ENCODE data around the gene MCU. TPM values are rescaled to one million over a fixed set of nuclear protein-coding genes. Genes with fewer than 3 reads are reported as not detected.
"Not testable (repeated sequence)": the region's sequence is repeated elsewhere in the genome, so short reads cannot be mapped to it uniquely, and the experiment has no call there.

MCU gene
- total RNA-seq: 108 TPM

GRCh38 chr10:72691863-72692743 lies at the start of gene MCU:
TSS of gene MCU (plus strand) at chr10:72692143. CDS start at chr10:72692152, 9 bp downstream.
- peak; percentile 98 for DNase-seq

- no peak for DNase-seq
These were observed 49.6 kb upstream of the MCU start for GRCh38 chr10:72642318-72642717.

- no peak for DNase-seq
These were observed 46.6 kb upstream of the MCU start for GRCh38 chr10:72645263-72645858.

- DNase-seq: not testable (repeated sequence)
These were observed 45.0 kb upstream of the MCU start for GRCh38 chr10:72646971-72647370.

- no peak for DNase-seq
These were observed 43.6 kb upstream of the MCU start for GRCh38 chr10:72648301-72648700.

- no peak for DNase-seq
These were observed 42.7 kb upstream of the MCU start for GRCh38 chr10:72649291-72649690.

- no peak for DNase-seq
These were observed 38.4 kb upstream of the MCU start for GRCh38 chr10:72653383-72654096.

- no peak for DNase-seq
These were observed 37.2 kb upstream of the MCU start for GRCh38 chr10:72654720-72655119.

GRCh38 chr10:72658696-72659400 lies 33.1 kb upstream of the MCU start:
- DNase-seq: no peak

- no peak for DNase-seq
These were observed 32.2 kb upstream of the MCU start for GRCh38 chr10:72659694-72660093.

GRCh38 chr10:72660220-72660619 lies 31.7 kb upstream of the MCU start:
- no peak for DNase-seq

- no peak for DNase-seq
These were observed 30.5 kb upstream of the MCU start for GRCh38 chr10:72661431-72661830.

- DNase-seq: no peak
These were observed 28.0 kb upstream of the MCU start for GRCh38 chr10:72663971-72664370.

- DNase-seq: no peak
These were observed 26.0 kb upstream of the MCU start for GRCh38 chr10:72665925-72666324.

- no peak for DNase-seq
These were observed 24.6 kb upstream of the MCU start for GRCh38 chr10:72667207-72667864.

GRCh38 chr10:72673280-72673679 lies 18.7 kb upstream of the MCU start:
- DNase-seq: no peak

GRCh38 chr10:72674174-72674573 lies 17.8 kb upstream of the MCU start:
- not testable (repeated sequence) for DNase-seq

GRCh38 chr10:72679838-72680241 lies 12.1 kb upstream of the MCU start:
- DNase-seq: no peak

- DNase-seq: no peak
These were observed 9.3 kb upstream of the MCU start for GRCh38 chr10:72682638-72683037.

- peak; percentile 89 for DNase-seq
These were observed 6.5 kb upstream of the MCU start for GRCh38 chr10:72685264-72685921.

- DNase-seq: not testable (repeated sequence)
These were observed 5.5 kb upstream of the MCU start for GRCh38 chr10:72686430-72686829.

All from tongue (tissue), 2 donors.